Astrocyte of the cerebellum (primary cell): ENCODE results near the gene PLXNA2.
A peak's percentile ranks its signal among the peaks of the same experiment; 100 is the strongest.

Source experiments
- DNase-seq: peaks from one replicate; pipeline ENCODE4 v3.0.0-alpha.2; 2011; ENCODE audit warnings: low read depth
- H3K4me3 ChIP-seq: 2 replicates; pipeline ENCODE4 v1.5.1; 2011; ENCODE audit warnings: mild to moderate bottlenecking, low read depth, low read length, moderate library complexity
- in situ Hi-C: cut with HindIII; loops from 2 replicates; pipeline ENCODE4 v1.10.0; 2017; ENCODE audit warnings: low sequenced_read_pairs
- TF ChIP-seq, protein P1 (sequence below): IDR thresholded peaks from 2 replicates; pipeline ENCODE4 v1.5.1; 2012; ENCODE audit warnings: low read length, low read depth, moderate library complexity, mild to moderate bottlenecking; ENCODE audit errors: missing control alignments

The PLXNA2 gene

GRCh38 chr1:208250613-208251012, 6.4 kb upstream of the PLXNA2 start:
- no peak overlapping the region for H3K4me3 ChIP-seq
- TF ChIP-seq, protein P1, sequence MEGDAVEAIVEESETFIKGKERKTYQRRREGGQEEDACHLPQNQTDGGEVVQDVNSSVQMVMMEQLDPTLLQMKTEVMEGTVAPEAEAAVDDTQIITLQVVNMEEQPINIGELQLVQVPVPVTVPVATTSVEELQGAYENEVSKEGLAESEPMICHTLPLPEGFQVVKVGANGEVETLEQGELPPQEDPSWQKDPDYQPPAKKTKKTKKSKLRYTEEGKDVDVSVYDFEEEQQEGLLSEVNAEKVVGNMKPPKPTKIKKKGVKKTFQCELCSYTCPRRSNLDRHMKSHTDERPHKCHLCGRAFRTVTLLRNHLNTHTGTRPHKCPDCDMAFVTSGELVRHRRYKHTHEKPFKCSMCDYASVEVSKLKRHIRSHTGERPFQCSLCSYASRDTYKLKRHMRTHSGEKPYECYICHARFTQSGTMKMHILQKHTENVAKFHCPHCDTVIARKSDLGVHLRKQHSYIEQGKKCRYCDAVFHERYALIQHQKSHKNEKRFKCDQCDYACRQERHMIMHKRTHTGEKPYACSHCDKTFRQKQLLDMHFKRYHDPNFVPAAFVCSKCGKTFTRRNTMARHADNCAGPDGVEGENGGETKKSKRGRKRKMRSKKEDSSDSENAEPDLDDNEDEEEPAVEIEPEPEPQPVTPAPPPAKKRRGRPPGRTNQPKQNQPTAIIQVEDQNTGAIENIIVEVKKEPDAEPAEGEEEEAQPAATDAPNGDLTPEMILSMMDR = no peak
- in situ Hi-C loops = no loop called here
- DNase-seq = no peak

GRCh38 chr1:208248991-208249696, 5.0 kb upstream of the PLXNA2 start:
- TF ChIP-seq, protein P1 = no peak
- no peak overlapping the region for H3K4me3 ChIP-seq
- in situ Hi-C loops = no loop called here
- DNase-seq = no peak

GRCh38 chr1:208248307-208248801, 4.2 kb upstream of the PLXNA2 start:
- H3K4me3 ChIP-seq = no peak overlapping the region
- in situ Hi-C loops = no loop called here
- TF ChIP-seq, protein P1 = no peak
- DNase-seq = no peak

- in situ Hi-C loops = no loop called here
- TF ChIP-seq, protein P1 = no peak
- DNase-seq = no peak
- no peak overlapping the region for H3K4me3 ChIP-seq
Observed at GRCh38 chr1:208247696-208248095, 3.5 kb upstream of the PLXNA2 start.

DNA sequence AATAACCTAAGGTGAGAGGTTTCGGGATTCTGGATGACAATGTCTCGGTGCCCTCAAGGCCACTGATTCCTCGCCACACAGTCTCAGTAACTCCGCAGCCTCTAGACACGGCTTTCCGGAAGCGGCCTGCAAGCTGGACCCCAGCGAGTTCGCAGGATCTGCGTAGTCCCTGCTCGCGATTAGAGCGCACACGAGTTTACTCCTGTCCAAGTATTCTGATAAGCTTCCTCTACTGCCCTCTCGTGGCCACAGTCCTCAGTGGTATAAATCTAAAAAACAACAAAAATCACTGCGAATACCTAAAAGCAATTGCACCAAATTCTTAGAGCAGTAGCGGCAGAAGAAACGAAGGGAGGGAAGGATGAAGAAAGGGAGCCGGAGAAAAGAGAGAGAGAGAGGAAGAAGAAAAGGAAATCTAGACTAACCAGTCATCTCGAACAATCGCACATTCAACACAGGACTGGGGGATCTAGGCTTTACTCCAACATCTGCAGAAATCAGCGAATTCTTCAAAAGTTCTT, 1.1 kb upstream of the PLXNA2 start:
- DNase-seq = peak; percentile 90
- H3K4me3 ChIP-seq = peak overlapping the region; percentile 62
- in situ Hi-C loops = no loop called here
- TF ChIP-seq, protein P1 = peak; percentile 72

- no peak for DNase-seq
- peak overlapping the region; percentile 62 for H3K4me3 ChIP-seq
- in situ Hi-C loops = no loop called here
- TF ChIP-seq, protein P1 = no peak
Observed at GRCh38 chr1:208243527-208243966, 637 bp downstream of the PLXNA2 start.
